ENCODE results near the gene CMC1.

DNA sequence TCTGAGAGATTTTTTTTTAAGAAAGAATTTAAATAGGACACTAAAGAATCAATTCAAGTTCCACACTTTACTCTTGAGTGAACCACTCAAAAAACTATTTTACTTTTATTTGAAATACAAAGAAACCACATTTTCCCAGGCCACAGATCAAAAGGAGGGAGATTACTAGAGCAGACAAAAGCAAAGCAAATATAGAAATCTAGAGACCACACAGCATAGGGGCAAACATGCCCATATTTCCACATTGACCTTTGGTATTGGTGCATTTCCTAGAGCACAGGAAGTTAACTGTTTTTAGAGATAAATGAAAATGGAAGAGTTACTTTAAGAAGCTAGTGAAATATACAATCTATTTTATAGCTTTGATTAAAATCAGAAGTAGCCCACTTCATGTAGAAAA is 79.6 kb downstream of the CMC1 start:
- TF ChIP-seq CTCF (IDR thresholded peaks at IDR 0.05) (no peak), REST (IDR thresholded peaks at IDR 0.05; ENCODE audit: insufficient read depth in 1 of 2, low read depth in 2 of 2, low read length in 1 of 2) (no peak), SIN3A (IDR thresholded peaks at IDR 0.05; ENCODE audit: borderline replicate concordance, insufficient read depth, low read depth, low read length) (no peak)
